ENCODE results near the gene TAGLN3. TPM values are rescaled to one million over a fixed set of nuclear protein-coding genes. Genes with fewer than 3 reads are reported as not detected.

The TAGLN3 gene
- total RNA-seq, 1 experiment from 2014 or later: not detected

- Mint-ChIP-seq H3K36me3 (ENCODE audit: insufficient read depth, unreplicated experiment) (no peaks in the 10 kb centered on the region), H3K27ac (ENCODE audit: unreplicated experiment) (no peak overlapping the region), H3K9me3 (ENCODE audit: unreplicated experiment) (no peaks in the 10 kb centered on the region), H3K4me1 (ENCODE audit: low read depth, unreplicated experiment) (no peaks in the 10 kb centered on the region), H3K27me3 (ENCODE audit: insufficient read depth, unreplicated experiment) (no peaks in the 10 kb centered on the region), H3K4me3 (ENCODE audit: unreplicated experiment) (no peak overlapping the region)
- BruUV-seq (replicated peaks): no TSS peak
- intact Hi-C loops (cut with micrococcal nuclease; ENCODE audit: unreplicated experiment): loop anchor here (1.0 kb wide), 1 partner anchor 24 kb away; no protein-coding TSS in a partner anchor
- peak; percentile 32 to 67 for TF ChIP-seq CTCF (IDR thresholded peaks at IDR 0.05; ENCODE audit: insufficient read depth in 1 of 2, low read depth in 1 of 2, low read length in 1 of 2, severe bottlenecking in 1 of 2, unreplicated experiment in 1 of 2)
- ChIA-PET CTCF (interaction anchor here (0.6 to 2.3 kb wide), 19 partner anchors 9 to 344 kb away, joined by 3 to 66 read pairs (median 7); partner anchors contain the start of genes ABHD10 and TAGLN3), POLR2A (no interaction called here)
- Histone ChIP-seq H3K27me3 (replicated peaks; ENCODE audit: control insufficient read depth, insufficient read depth, low read length) (no peaks in the 10 kb centered on the region), H3K36me3 (ENCODE audit: control insufficient read depth, insufficient read depth, low read length) (no peaks in the 10 kb centered on the region), H3K4me1 (0 out of 2 replicates have a peak, but pooled peaks cover 6% of the 10 kb centered on the region), H3K9me3 (no peaks in the 10 kb centered on the region), H3K4me3 (ENCODE audit: low read depth, low read length) (no peak overlapping the region)
- peak; percentile 57 to 66 for DNase-seq
Measured at GRCh38 chr3:112013058-112013783, 14.5 kb downstream of the TAGLN3 start.

- Histone ChIP-seq H3K9me3 (no peaks in the 10 kb centered on the region), H3K4me1 (0 out of 2 replicates have a peak, but pooled peaks cover 2% of the 10 kb centered on the region), H3K27me3 (replicated peaks; ENCODE audit: control insufficient read depth, insufficient read depth, low read length) (no peaks in the 10 kb centered on the region), H3K4me3 (ENCODE audit: low read depth, low read length) (no peak overlapping the region), H3K36me3 (ENCODE audit: control insufficient read depth, insufficient read depth, low read length) (no peaks in the 10 kb centered on the region)
- Mint-ChIP-seq H3K4me3 (ENCODE audit: unreplicated experiment) (no peak overlapping the region), H3K9me3 (ENCODE audit: unreplicated experiment) (no peaks in the 10 kb centered on the region), H3K27ac (ENCODE audit: unreplicated experiment) (no peak overlapping the region), H3K4me1 (ENCODE audit: low read depth, unreplicated experiment) (no peaks in the 10 kb centered on the region), H3K27me3 (ENCODE audit: insufficient read depth, unreplicated experiment) (no peaks in the 10 kb centered on the region), H3K36me3 (ENCODE audit: insufficient read depth, unreplicated experiment) (no peaks in the 10 kb centered on the region)
- no peak for DNase-seq
- no peak for TF ChIP-seq CTCF (IDR thresholded peaks at IDR 0.05; ENCODE audit: insufficient read depth in 1 of 2, low read depth in 1 of 2, low read length in 1 of 2, severe bottlenecking in 1 of 2, unreplicated experiment in 1 of 2)
- BruUV-seq (replicated peaks): no TSS peak
- POLR2A ChIA-PET: no interaction called here
- intact Hi-C loops (cut with micrococcal nuclease; ENCODE audit: unreplicated experiment): loop anchor here (1.0 kb wide), 1 partner anchor 24 kb away; no protein-coding TSS in a partner anchor
- CTCF ChIA-PET: interaction anchor here (0.6 to 2.3 kb wide), 19 partner anchors 9 to 344 kb away, joined by 3 to 66 read pairs (median 7); partner anchors contain the start of genes ABHD10 and TAGLN3
Measured at GRCh38 chr3:112013784-112014143, 15.0 kb downstream of the TAGLN3 start.

- ChIA-PET POLR2A (no interaction called here), CTCF (no interaction called here)
- H3K27me3 ChIP-seq (replicated peaks; ENCODE audit: control insufficient read depth, insufficient read depth, low read length): no peaks in the 10 kb centered on the region
- no peak overlapping the region for H3K4me3 ChIP-seq (ENCODE audit: low read depth, low read length)
- H3K9me3 Mint-ChIP-seq (ENCODE audit: unreplicated experiment): peaks cover 10% of the 10 kb centered on the region
- BruUV-seq (replicated peaks): no TSS peak
- H3K36me3 Mint-ChIP-seq (ENCODE audit: insufficient read depth, unreplicated experiment): no peaks in the 10 kb centered on the region
- no peaks in the 10 kb centered on the region for H3K27me3 Mint-ChIP-seq (ENCODE audit: insufficient read depth, unreplicated experiment)
- no peaks in the 10 kb centered on the region for H3K4me1 Mint-ChIP-seq (ENCODE audit: low read depth, unreplicated experiment)
- H3K4me1 ChIP-seq: no peaks in the 10 kb centered on the region
- H3K36me3 ChIP-seq (ENCODE audit: control insufficient read depth, insufficient read depth, low read length): no peaks in the 10 kb centered on the region
- H3K27ac Mint-ChIP-seq (ENCODE audit: unreplicated experiment): no peak overlapping the region
- H3K4me3 Mint-ChIP-seq (ENCODE audit: unreplicated experiment): no peak overlapping the region
- DNase-seq: no peak
- intact Hi-C loops (cut with micrococcal nuclease; ENCODE audit: unreplicated experiment): no loop called here
- no peak for TF ChIP-seq CTCF (IDR thresholded peaks at IDR 0.05; ENCODE audit: insufficient read depth in 1 of 2, low read depth in 1 of 2, low read length in 1 of 2, severe bottlenecking in 1 of 2, unreplicated experiment in 1 of 2)
- no peaks in the 10 kb centered on the region for H3K9me3 ChIP-seq
Measured at GRCh38 chr3:112017091-112017490, 18.4 kb downstream of the TAGLN3 start.

Data from Caco-2 (cell line).